Neural crest cell (in vitro differentiated cells): Measurements from ENCODE around the gene SEMA4C. TPM values are rescaled to one million over a fixed set of nuclear protein-coding genes. Genes with fewer than 3 reads are reported as not detected.

Experiments
- DNase-seq: peaks from one replicate; pipeline ENCODE4 v3.0.0; 2021; ENCODE audit warnings: low read depth, mixed read lengths, low spot score
- H3K27ac Mint-ChIP-seq: one replicate; pipeline ENCODE4 v1.8.0; 2021; ENCODE audit warnings: mild to moderate bottlenecking, mixed read lengths; ENCODE audit not compliant: unreplicated experiment
- H3K27me3 Mint-ChIP-seq: 2 replicates; pipeline ENCODE4 v1.8.0; 2021; ENCODE audit warnings: low read depth, mild to moderate bottlenecking, mixed read lengths
- H3K36me3 Mint-ChIP-seq: 2 replicates; pipeline ENCODE4 v1.8.0; 2021; ENCODE audit warnings: low read depth, mild to moderate bottlenecking, mixed read lengths
- H3K4me1 Mint-ChIP-seq: 2 replicates; pipeline ENCODE4 v1.8.0; 2021; ENCODE audit warnings: mixed read lengths
- H3K4me3 Mint-ChIP-seq: one replicate; pipeline ENCODE4 v1.8.0; 2021; ENCODE audit warnings: mild to moderate bottlenecking, mixed read lengths
- H3K9me3 Mint-ChIP-seq: 2 replicates; pipeline ENCODE4 v1.8.0; 2021; ENCODE audit warnings: mixed read lengths
- CTCF ChIP-seq: fragments of 200-600 bp; sonication (generic); conservative IDR thresholded peaks from 2 replicates; pipeline ENCODE4 v1.5.0; 2021; ENCODE audit warnings: antibody characterized with exemption, mild to moderate bottlenecking
- total RNA-seq: library from RNA; stranded (reverse); gene quantifications from 2 replicates; pipeline ENCODE4 v1.2.1, GENCODE V29; 2021

The SEMA4C gene
- total RNA-seq, 1 donor from 2014 or later, result 103 TPM

- Mint-ChIP-seq H3K4me3 (no peak overlapping the region), H3K27ac (peak overlapping the region; percentile 45), H3K9me3 (no peaks in the 10 kb centered on the region), H3K36me3 (no peaks in the 10 kb centered on the region), H3K4me1 (peaks cover 59% of the 10 kb centered on the region), H3K27me3 (no peaks in the 10 kb centered on the region)
- TF ChIP-seq CTCF, result no peak
- no peak for DNase-seq
These were observed 39.7 kb upstream of the SEMA4C start for GRCh38 chr2:96909611-96910021.

DNA sequence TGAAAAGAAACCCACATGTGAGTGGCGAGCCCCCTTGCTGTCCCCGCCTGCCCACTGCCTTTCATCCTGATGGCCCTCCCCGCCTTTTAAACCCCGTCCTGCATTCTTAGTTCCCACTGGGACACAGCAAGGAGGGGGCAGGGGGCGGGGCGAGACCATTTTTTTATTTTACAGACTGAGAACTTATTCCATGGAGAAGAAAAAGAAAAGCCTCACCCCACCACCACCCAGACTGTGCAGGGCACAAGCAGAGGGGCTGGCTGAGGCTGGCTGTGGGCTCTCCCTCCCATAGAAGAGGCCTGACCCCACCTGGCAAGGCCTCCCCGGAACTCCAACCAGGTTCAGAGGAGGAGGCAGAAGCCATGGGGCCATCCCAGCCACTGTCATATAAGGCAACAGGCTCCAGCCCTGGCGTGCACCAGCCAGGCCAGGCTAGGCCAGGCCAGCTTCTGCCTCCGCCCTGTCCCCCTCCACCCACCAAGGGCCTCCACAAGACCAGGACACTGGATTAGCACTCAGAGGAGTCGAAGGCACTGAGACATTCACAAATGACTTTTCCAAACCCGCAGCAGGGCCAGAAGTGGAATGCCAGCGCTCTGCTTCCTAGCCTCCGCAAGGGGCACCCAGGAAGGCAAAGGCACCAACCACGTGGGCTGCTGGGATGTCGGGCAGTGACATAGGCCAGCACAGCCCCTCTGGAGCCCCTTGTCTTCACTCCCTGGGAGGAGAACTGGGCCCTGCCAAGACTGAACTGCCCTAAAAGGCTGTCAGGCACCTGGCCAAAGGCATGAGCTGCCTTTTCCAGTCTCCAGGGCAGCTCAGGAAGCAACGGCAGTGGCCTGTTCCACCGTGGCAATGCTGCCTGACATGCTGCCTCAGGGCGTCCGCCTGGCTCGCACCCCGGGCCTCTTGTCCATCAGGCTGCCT, 37.5 kb upstream of the SEMA4C start:
- no peak for TF ChIP-seq CTCF
- H3K36me3 Mint-ChIP-seq, result no peaks in the 10 kb centered on the region
- H3K4me1 Mint-ChIP-seq, result peaks cover 51% of the 10 kb centered on the region
- H3K9me3 Mint-ChIP-seq, result no peaks in the 10 kb centered on the region
- DNase-seq, result peak; percentile 38
- H3K27me3 Mint-ChIP-seq, result no peaks in the 10 kb centered on the region
- no peak overlapping the region for H3K4me3 Mint-ChIP-seq
- peak overlapping the region; percentile 78 for H3K27ac Mint-ChIP-seq

- no peaks in the 10 kb centered on the region for H3K36me3 Mint-ChIP-seq
- H3K9me3 Mint-ChIP-seq, result no peaks in the 10 kb centered on the region
- H3K27ac Mint-ChIP-seq, result peak overlapping the region; percentile 78
- no peaks in the 10 kb centered on the region for H3K27me3 Mint-ChIP-seq
- no peak overlapping the region for H3K4me3 Mint-ChIP-seq
- peaks cover 47% of the 10 kb centered on the region for H3K4me1 Mint-ChIP-seq
- no peak for TF ChIP-seq CTCF
- no peak for DNase-seq
These were observed 36.8 kb upstream of the SEMA4C start for GRCh38 chr2:96906729-96907114.

- H3K4me3 Mint-ChIP-seq, result no peak overlapping the region
- H3K27ac Mint-ChIP-seq, result no peak overlapping the region
- H3K27me3 Mint-ChIP-seq, result no peaks in the 10 kb centered on the region
These were observed 33.9 kb upstream of the SEMA4C start for GRCh38 chr2:96903815-96904214.

DNA sequence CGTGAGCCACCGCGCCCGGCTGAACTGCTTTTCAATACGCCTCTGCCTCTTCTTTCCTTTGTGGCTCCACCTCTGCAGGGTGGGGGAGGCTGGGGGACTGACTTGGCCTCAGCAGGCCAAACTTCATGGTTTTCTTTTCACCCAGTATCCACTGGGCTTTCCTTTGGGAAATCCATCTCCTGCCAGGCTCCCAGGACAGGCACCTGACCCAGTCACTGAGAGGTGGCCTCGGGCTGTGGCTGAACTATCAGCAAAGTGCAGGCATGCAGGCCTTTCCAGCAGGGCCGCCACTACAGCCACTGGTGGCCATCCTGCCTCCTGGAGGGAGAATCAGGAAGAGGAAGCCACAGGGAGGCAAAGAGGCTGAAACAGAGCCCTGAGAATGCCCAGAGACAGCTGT, 33.4 kb upstream of the SEMA4C start:
- H3K4me3 Mint-ChIP-seq, result no peak overlapping the region
- no peak for DNase-seq
- H3K4me1 Mint-ChIP-seq, result peaks cover 33% of the 10 kb centered on the region
- no peak for TF ChIP-seq CTCF
- H3K27me3 Mint-ChIP-seq, result no peaks in the 10 kb centered on the region
- H3K36me3 Mint-ChIP-seq, result no peaks in the 10 kb centered on the region
- H3K9me3 Mint-ChIP-seq, result no peaks in the 10 kb centered on the region
- no peak overlapping the region for H3K27ac Mint-ChIP-seq

More at GRCh38 chr2:96903815-96904214, 33.9 kb upstream of the SEMA4C start:
- H3K9me3 Mint-ChIP-seq, result no peaks in the 10 kb centered on the region
- H3K4me1 Mint-ChIP-seq, result peaks cover 30% of the 10 kb centered on the region
- no peak for TF ChIP-seq CTCF
- DNase-seq, result no peak
- no peaks in the 10 kb centered on the region for H3K36me3 Mint-ChIP-seq
